ENCODE data around the gene TRPV6. TPM values are rescaled to one million over a fixed set of nuclear protein-coding genes. Genes with fewer than 3 reads are reported as not detected.

Gene TRPV6
- total and polyA plus RNA-seq, 2 of the 4 experiments (the other 2 are of a cell fraction) = 0.03 TPM; not detected in 1

DNA sequence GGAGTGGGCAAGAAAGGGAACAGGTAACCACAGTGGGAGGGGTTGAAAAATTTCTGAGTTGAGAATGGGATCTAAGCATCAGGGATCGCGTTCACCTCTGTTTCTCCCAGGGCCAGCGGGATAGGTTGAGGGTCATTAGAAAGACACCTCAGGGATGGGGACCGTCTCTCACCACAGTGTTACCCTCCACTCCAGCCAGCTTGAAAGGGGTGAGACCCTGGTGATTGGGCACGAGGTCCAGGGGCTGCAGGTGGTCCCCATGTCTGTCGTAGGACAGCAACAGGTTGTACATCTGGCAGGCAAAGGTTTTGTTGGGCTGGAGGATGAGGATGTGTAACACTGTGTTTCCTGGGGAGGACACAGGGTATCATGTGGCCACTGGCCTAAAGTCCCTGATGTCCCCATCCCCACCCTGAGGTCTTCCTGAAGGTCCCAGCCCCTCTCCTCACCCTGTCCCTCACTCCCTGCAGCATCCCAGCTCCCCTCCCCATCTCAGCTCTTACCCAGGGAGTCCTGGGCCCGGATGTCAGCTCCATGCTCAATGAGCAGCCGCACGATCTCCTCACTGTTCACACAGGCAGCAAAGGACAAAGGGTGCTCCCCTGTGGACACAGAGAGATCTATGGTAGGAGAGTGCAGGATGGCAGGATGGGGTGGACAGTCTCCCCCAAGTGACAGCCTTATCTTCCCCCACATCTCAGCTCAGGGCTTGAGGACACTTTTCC, 9.1 kb downstream of the TRPV6 start:
- no peak overlapping the region for H3K27ac ChIP-seq (ENCODE audit: insufficient read depth, low read length)
- no peak overlapping the region for H2AK9ac ChIP-seq (replicated peaks; ENCODE audit: low read depth, low read length, poor library complexity)
- H3K14ac ChIP-seq (replicated peaks; ENCODE audit: low read depth, low read length) = no peak overlapping the region
- no peak overlapping the region for H2BK20ac ChIP-seq (ENCODE audit: low read depth, low read length)
- no peaks in the 10 kb centered on the region for H3K4me1 ChIP-seq (ENCODE audit: control insufficient read depth, insufficient read depth, low read length)
- no CpG with 5 or more reads among the region's 9 CpGs for WGBS, 2 experiments (ENCODE audit: extremely low coverage in 2 of 2, insufficient read length in 1 of 2)
- no peak overlapping the region for H2BK15ac ChIP-seq (ENCODE audit: low read depth, low read length)
- no peak overlapping the region for H4K5ac ChIP-seq (ENCODE audit: low read depth, low read length)
- H2AFZ ChIP-seq (replicated peaks; ENCODE audit: low read length, poor library complexity) = no peak overlapping the region
- ATAC-seq (ENCODE audit: low read depth) (no peak), DNase-seq (no peak)
- H3K56ac ChIP-seq (ENCODE audit: extremely low read depth, insufficient read depth, low read length) = no peak overlapping the region
- no peaks in the 10 kb centered on the region for H3K36me3 ChIP-seq (ENCODE audit: control insufficient read depth, insufficient read depth, low read length)
- ChIA-PET POLR2A (ENCODE audit: unreplicated experiment) (no interaction called here), CTCF (interaction anchor here (0.7 kb wide), 1 partner anchor 212 kb away, joined by 3 read pairs; no protein-coding TSS in a partner anchor)
- no peaks in the 10 kb centered on the region for H4K20me1 ChIP-seq (ENCODE audit: insufficient read depth, low read length)
- no peak overlapping the region for H3K4ac ChIP-seq (ENCODE audit: low read depth, low read length)
- H3K4me3 ChIP-seq (ENCODE audit: insufficient read depth, low read depth, low read length) = no peak overlapping the region
- H3K9me1 ChIP-seq (ENCODE audit: insufficient read depth, low read length) = no peaks in the 10 kb centered on the region
- H3K9ac ChIP-seq (ENCODE audit: low read depth, low read length) = no peak overlapping the region
- no peak overlapping the region for H2AK5ac ChIP-seq (ENCODE audit: low read depth, low read length)
- H2BK120ac ChIP-seq (ENCODE audit: low read depth, low read length) = no peak overlapping the region
- H2BK5ac ChIP-seq (ENCODE audit: low read depth, low read length, poor library complexity, severe bottlenecking) = no peak overlapping the region
- H3K18ac ChIP-seq (ENCODE audit: low read depth, low read length) = no peak overlapping the region
- intact Hi-C loops (cut with micrococcal nuclease) (no loop called here), dilution Hi-C loops (cut with HindIII; ENCODE audit: low sequenced_read_pairs, unreplicated experiment) (no loop called here), in situ Hi-C loops (cut with MboI; ENCODE audit: low sequenced_read_pairs) (no loop called here)
- no peak overlapping the region for H4K91ac ChIP-seq (ENCODE audit: insufficient read depth, low read depth, low read length)
- no peak overlapping the region for H3K23ac ChIP-seq (ENCODE audit: low read depth, low read length)
- H3K27me3 ChIP-seq (ENCODE audit: control insufficient read depth, insufficient read depth, low read length) = no peaks in the 10 kb centered on the region
- no peaks in the 10 kb centered on the region for H3K79me1 ChIP-seq (ENCODE audit: low read depth in 1 of 2, low read length in 2 of 2)
- no TSS peak for BruUV-seq (replicated peaks)
- H3K9me3 ChIP-seq (ENCODE audit: control insufficient read depth, insufficient read depth, low read length) = no peaks in the 10 kb centered on the region; the same call in 1 of the 2 replicates
- TF ChIP-seq MXI1 (IDR thresholded peaks at IDR 0.05; ENCODE audit: borderline replicate concordance, low read depth, low read length) (no peak), RCOR1 (IDR thresholded peaks at IDR 0.05; ENCODE audit: insufficient replicate concordance, low read length) (no peak), BHLHE40 (IDR thresholded peaks at IDR 0.05; ENCODE audit: low read depth, low read length) (no peak), SMC3 (IDR thresholded peaks at IDR 0.05; ENCODE audit: low read depth, low read length) (no peak), FOS (IDR thresholded peaks at IDR 0.05; ENCODE audit: low read depth, low read length) (no peak), CEBPB (IDR thresholded peaks at IDR 0.05; ENCODE audit: low read depth, low read length) (no peak), POLR2A (IDR thresholded peaks at IDR 0.05; ENCODE audit: low read depth, low read length) (no peak), RAD21 (IDR thresholded peaks at IDR 0.05; ENCODE audit: low read length) (no peak), MAFK (IDR thresholded peaks at IDR 0.05; ENCODE audit: low read depth, low read length) (no peak), NFE2L2 (IDR thresholded peaks at IDR 0.05; ENCODE audit: low read depth, low read length) (no peak), MAZ (IDR thresholded peaks at IDR 0.05; ENCODE audit: borderline replicate concordance, low read depth, low read length) (no peak), RFX5 (IDR thresholded peaks at IDR 0.05; ENCODE audit: low read depth, low read length) (no peak)
- TF ChIP-seq, protein P1, sequence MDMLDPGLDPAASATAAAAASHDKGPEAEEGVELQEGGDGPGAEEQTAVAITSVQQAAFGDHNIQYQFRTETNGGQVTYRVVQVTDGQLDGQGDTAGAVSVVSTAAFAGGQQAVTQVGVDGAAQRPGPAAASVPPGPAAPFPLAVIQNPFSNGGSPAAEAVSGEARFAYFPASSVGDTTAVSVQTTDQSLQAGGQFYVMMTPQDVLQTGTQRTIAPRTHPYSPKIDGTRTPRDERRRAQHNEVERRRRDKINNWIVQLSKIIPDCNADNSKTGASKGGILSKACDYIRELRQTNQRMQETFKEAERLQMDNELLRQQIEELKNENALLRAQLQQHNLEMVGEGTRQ (IDR thresholded peaks at IDR 0.05; ENCODE audit: low read depth, low read length) = no peak
- no peak overlapping the region for H3K4me2 ChIP-seq (ENCODE audit: low read depth, low read length)
- H4K8ac ChIP-seq (ENCODE audit: low read depth in 2 of 2, low read length in 2 of 2) = no peak overlapping the region
